ENCODE results near the gene ALDH6A1. TPM values are rescaled to one million over a fixed set of nuclear protein-coding genes. Genes with fewer than 3 reads are reported as not detected.

ALDH6A1 gene
- total RNA-seq, 4 donors from 2014 or later = 12.7 to 37.5 (median 20.0) TPM

DNA sequence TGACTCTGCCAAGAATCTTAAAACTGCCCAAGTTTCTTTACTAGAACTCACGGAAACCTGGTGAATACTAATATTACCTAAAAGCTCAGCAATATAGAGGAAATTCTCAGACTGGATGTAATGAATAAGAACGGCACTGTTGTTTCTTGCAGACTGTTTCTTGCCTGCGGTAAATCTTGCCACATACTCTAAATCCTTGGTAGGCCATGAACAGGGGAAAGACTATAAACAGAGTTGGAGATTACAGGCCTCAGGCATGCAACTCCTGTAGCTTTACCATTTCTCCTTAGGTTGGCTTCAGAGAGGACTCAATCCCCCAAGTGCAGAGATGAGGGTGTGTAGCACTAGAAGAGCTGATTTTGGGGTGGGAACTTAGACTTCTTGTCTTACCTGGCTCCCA, 1.1 kb downstream of the ALDH6A1 start:
- 63 to 77% methylated on average over 3 of the region's 3 CpGs for WGBS, 2 donors
- TF ChIP-seq POLR2A (IDR thresholded peaks at IDR 0.05) = no peak
- no peak for TF ChIP-seq CTCF (IDR thresholded peaks at IDR 0.05)
- intact Hi-C loops (cut with DNase I; ENCODE audit: low total_unique reads) = no loop called here
- DNase-seq (ENCODE audit: low spot score in 2 of 2) = no peak
- H3K4me3 ChIP-seq (ENCODE audit: low read depth, poor library complexity, severe bottlenecking) = no peak overlapping the region

DNA sequence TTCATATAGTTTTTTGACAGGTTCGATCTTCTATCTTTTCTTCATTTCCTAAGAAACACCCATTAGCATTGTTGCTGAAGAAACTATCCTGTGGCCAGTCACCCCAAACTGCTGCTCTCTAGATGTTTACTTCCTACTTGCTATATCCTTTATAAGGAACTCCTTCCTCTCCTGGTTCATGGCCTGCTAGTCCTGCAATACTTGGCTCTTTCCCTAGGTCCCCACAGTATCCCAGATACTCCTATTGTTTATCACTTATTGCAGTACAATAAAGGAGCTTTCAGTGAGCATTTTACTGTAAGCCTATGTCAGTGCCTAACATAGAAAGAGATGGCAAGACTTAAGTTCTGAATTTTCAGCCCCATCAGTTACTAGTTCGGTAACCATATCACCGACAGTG, 2.8 kb downstream of the ALDH6A1 start:
- 84 to 91% methylated on average over 3 of the region's 3 CpGs for WGBS, 2 donors
- intact Hi-C loops (cut with DNase I; ENCODE audit: low total_unique reads) = no loop called here
- DNase-seq (ENCODE audit: low spot score in 2 of 2) = no peak
- TF ChIP-seq CTCF (IDR thresholded peaks at IDR 0.05) (no peak), POLR2A (IDR thresholded peaks at IDR 0.05) (no peak)
- no peak overlapping the region for H3K4me3 ChIP-seq (ENCODE audit: low read depth, poor library complexity, severe bottlenecking)

- WGBS, 2 donors = 65 to 73% methylated on average over 4 of the region's 4 CpGs
- no peak overlapping the region for H3K4me3 ChIP-seq (ENCODE audit: low read depth, poor library complexity, severe bottlenecking)
- TF ChIP-seq POLR2A (IDR thresholded peaks at IDR 0.05) (no peak), CTCF (IDR thresholded peaks at IDR 0.05) (no peak)
- intact Hi-C loops (cut with DNase I; ENCODE audit: low total_unique reads) = no loop called here
- DNase-seq (ENCODE audit: low spot score in 2 of 2) = no peak
Observed at GRCh38 chr14:74080820-74081460, 3.3 kb downstream of the ALDH6A1 start.

DNA sequence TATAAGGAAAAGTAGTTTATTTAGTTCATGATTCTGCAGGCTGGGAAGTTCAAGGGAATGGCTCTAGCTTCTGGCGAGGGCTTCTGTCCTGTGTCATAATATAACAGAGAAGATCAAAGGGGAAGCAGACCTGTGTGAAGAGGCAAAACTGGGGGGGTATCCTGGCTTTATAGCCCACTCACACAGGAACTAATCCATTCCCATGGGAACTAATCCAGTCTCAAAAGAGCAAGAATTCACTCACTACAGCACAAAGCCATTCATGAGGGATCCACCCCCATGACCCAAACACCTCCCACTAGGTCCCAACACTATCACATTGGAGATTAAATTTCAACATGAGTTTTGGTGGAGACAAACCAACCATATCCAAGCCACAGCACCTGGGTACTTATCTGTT, 6.9 kb downstream of the ALDH6A1 start:
- no peak overlapping the region for H3K4me3 ChIP-seq (ENCODE audit: low read depth, poor library complexity, severe bottlenecking)
- TF ChIP-seq POLR2A (IDR thresholded peaks at IDR 0.05) (no peak), CTCF (IDR thresholded peaks at IDR 0.05) (no peak)
- WGBS, 2 donors = 34 to 90% methylated on average over 1 of the region's 1 CpG
- intact Hi-C loops (cut with DNase I; ENCODE audit: low total_unique reads) = no loop called here
- DNase-seq (ENCODE audit: low spot score in 2 of 2) = no peak

DNA sequence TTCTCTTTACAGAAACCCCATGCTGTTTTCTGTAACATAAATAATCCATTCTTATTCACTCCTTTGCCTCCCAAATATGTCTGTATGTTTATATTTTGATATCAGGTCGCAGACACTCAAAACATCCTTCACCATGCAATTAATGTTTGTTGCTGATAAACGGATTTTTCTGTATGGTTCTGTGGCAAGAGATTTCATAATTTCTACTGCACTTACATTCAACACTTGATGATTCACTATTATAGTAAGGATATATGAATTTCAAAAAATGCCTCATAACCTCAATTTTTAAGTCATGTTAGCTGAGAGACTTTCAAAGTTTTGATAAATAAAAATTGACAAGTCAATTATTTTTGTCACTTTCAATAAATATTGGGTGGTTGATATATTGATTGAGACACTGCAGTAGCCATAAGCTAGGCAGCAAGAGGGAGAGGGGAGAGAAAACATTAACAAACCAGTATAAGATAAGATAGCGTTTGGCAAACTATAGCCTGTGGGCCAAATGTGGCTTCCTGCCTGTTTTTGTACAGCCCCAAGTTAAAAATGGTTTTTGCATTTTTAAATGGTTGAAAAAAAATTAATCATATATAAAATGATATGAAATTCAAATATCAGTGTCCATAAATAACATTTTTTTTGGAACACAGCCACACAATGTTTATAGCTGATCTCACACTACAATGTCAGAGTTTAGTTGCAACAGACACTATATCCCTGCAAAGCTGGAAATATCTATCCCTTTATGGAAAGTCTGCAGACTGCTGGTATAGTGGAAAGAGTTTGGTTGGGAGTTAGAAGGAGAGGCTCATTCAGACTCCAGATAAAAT, 18.3 kb downstream of the ALDH6A1 start:
- DNase-seq (ENCODE audit: low spot score in 2 of 2) = no peak
- intact Hi-C loops (cut with DNase I; ENCODE audit: low total_unique reads) = no loop called here
- no peak for TF ChIP-seq CTCF (IDR thresholded peaks at IDR 0.05)
- no peak for TF ChIP-seq POLR2A (IDR thresholded peaks at IDR 0.05)
- 89 to 91% methylated on average over 3 of the region's 3 CpGs for WGBS, 2 donors
- H3K4me3 ChIP-seq (ENCODE audit: low read depth, poor library complexity, severe bottlenecking) = no peak overlapping the region

Data from lower leg skin (tissue), 4 donors.